Smooth muscle cell (in vitro differentiated cells): ENCODE measurements around the gene NKAIN2. TPM values are rescaled to one million over a fixed set of nuclear protein-coding genes. Genes with fewer than 3 reads are reported as not detected.

Experiments
- DNase-seq: peaks from one replicate; lab custom pipeline; 2025; ENCODE audit not compliant: unreplicated experiment; lab: John Stamatoyannopoulos, UW
- H2AFZ ChIP-seq: fragments of 200-600 bp; sonication (generic); 2 replicates; pipeline ENCODE4 v1.6.0; 2016; ENCODE audit warnings: antibody characterized with exemption, low read depth, mild to moderate bottlenecking
- H3F3A ChIP-seq: fragments of 200-600 bp; sonication (generic); 2 replicates; pipeline ENCODE4 v1.6.0; 2017; ENCODE audit warnings: antibody characterized with exemption, low read depth
- H3K27ac ChIP-seq: fragments of 200-600 bp; sonication (generic); 2 replicates; pipeline ENCODE4 v1.5.1; 2016; ENCODE audit warnings: low read depth, mild to moderate bottlenecking
- H3K27me3 ChIP-seq: fragments of 200-600 bp; sonication (generic); 2 replicates; pipeline ENCODE4 v1.6.1; 2016; ENCODE audit warnings: low read depth, mild to moderate bottlenecking
- H3K36me3 ChIP-seq: fragments of 200-600 bp; sonication (generic); 2 replicates; pipeline ENCODE4 v1.5.1; 2016; ENCODE audit warnings: low read depth
- H3K4me1 ChIP-seq: fragments of 200-600 bp; sonication (generic); 2 replicates; pipeline ENCODE4 v1.5.1; 2016; ENCODE audit warnings: low read depth
- H3K4me2 ChIP-seq: fragments of 200-600 bp; sonication (generic); 2 replicates; pipeline ENCODE4 v1.6.0; 2016; ENCODE audit warnings: mild to moderate bottlenecking
- H3K4me3 ChIP-seq: fragments of 200-600 bp; sonication (generic); 2 replicates; pipeline ENCODE4 v1.5.1; 2016; ENCODE audit warnings: mild to moderate bottlenecking
- H3K79me2 ChIP-seq: fragments of 200-600 bp; sonication (generic); 2 replicates; pipeline ENCODE4 v1.6.0; 2016; ENCODE audit warnings: low read depth, mild to moderate bottlenecking
- H3K9ac ChIP-seq: fragments of 200-600 bp; sonication (generic); 2 replicates; pipeline ENCODE4 v1.6.0; 2016; ENCODE audit warnings: low read depth
- H3K9me3 ChIP-seq: fragments of 200-600 bp; sonication (generic); replicated peaks from 2 replicates; pipeline ENCODE4 v1.5.1; 2016; ENCODE audit warnings: low read depth
- H4K20me1 ChIP-seq: fragments of 200-600 bp; sonication (generic); 2 replicates; pipeline ENCODE4 v1.6.0; 2016; ENCODE audit warnings: low read depth
- CTCF ChIP-seq: fragments of 200-600 bp; sonication (generic); IDR thresholded peaks from 2 replicates; pipeline ENCODE4 v1.5.1; 2017; ENCODE audit warnings: borderline replicate concordance, mild to moderate bottlenecking, antibody characterized with exemption; ENCODE audit not compliant: insufficient read depth, poor library complexity, severe bottlenecking
- WGBS: methylation state at CpG from one replicate; pipeline ENCODE4 v1.1.7; 2016; ENCODE audit warnings: low lambda C conversion rate; 5-methylcytosine and 5-hydroxymethylcytosine counted together
- polyA plus RNA-seq: library from polyadenylated mRNA; unstranded; fragments of >200 nt; fragmentation: Nextera tagmentation; extraction: Ambion mirVana; gene quantifications from 2 replicates; pipeline ENCODE4 v1.2.1, GENCODE V29; 2016
- total RNA-seq: library from RNA; depleted of rRNA; stranded (reverse); fragments of >200 nt; gene quantifications from 2 replicates; pipeline ENCODE4 v1.2.3, GENCODE V29; 2014

Gene NKAIN2
- total and polyA plus RNA-seq, 2 experiments from 2014 or later: 0.09 TPM; not detected in 1

DNA sequence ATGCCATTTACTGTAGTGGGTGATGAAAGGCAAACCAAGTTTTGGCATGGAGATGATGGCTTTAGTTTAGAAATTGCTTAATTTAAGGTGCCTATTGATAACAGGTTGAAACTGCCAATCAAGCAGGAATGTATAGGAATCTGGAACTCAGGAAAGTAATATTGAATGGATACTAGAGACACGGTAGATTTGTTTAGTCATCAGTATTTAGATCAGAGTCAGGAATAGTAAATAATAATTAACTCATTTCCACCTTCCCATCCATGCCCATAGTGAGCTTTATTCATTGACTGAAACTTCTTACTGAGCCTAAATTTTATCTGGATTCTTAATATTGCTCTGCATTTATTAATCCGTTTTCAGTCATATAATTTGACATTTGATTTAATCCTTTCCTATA, 500.3 kb downstream of the NKAIN2 start:
- H3K4me1 ChIP-seq: no peaks in the 10 kb centered on the region
- H3K27me3 ChIP-seq: no peaks in the 10 kb centered on the region
- no peaks in the 10 kb centered on the region for H3K79me2 ChIP-seq
- no peaks in the 10 kb centered on the region for H3K36me3 ChIP-seq
- H3K9me3 ChIP-seq: no peaks in the 10 kb centered on the region
- no peak overlapping the region for H3K9ac ChIP-seq
- no peak overlapping the region for H2AFZ ChIP-seq
- WGBS: 87% methylated on average over 2 of the region's 2 CpGs
- no peak overlapping the region for H3K4me2 ChIP-seq
- DNase-seq: no peak
- no peak overlapping the region for H3K27ac ChIP-seq
- no peak overlapping the region for H3K4me3 ChIP-seq
- H3F3A ChIP-seq: no peaks in the 10 kb centered on the region
- no peak for TF ChIP-seq CTCF
- no peaks in the 10 kb centered on the region for H4K20me1 ChIP-seq

- Histone ChIP-seq H3K4me3 (no peak overlapping the region), H2AFZ (no peak overlapping the region), H3F3A (no peaks in the 10 kb centered on the region), H3K9me3 (no peaks in the 10 kb centered on the region), H3K4me1 (no peaks in the 10 kb centered on the region), H3K36me3 (no peaks in the 10 kb centered on the region), H4K20me1 (no peaks in the 10 kb centered on the region), H3K27me3 (no peaks in the 10 kb centered on the region), H3K27ac (no peak overlapping the region), H3K79me2 (no peaks in the 10 kb centered on the region), H3K4me2 (no peak overlapping the region), H3K9ac (no peak overlapping the region)
- no peak for TF ChIP-seq CTCF
- no peak for DNase-seq
- 87% methylated on average over 1 of the region's 1 CpG for WGBS
Measured at GRCh38 chr6:124310139-124310538, 506.5 kb downstream of the NKAIN2 start.

- H3K27me3 ChIP-seq: no peaks in the 10 kb centered on the region
- DNase-seq: no peak
- no peaks in the 10 kb centered on the region for H3K36me3 ChIP-seq
- no peaks in the 10 kb centered on the region for H3F3A ChIP-seq
- H3K4me1 ChIP-seq: no peaks in the 10 kb centered on the region
- H3K4me2 ChIP-seq: no peak overlapping the region
- no peaks in the 10 kb centered on the region for H3K9me3 ChIP-seq
- H4K20me1 ChIP-seq: no peaks in the 10 kb centered on the region
- H3K79me2 ChIP-seq: no peaks in the 10 kb centered on the region
- 94% methylated on average over 2 of the region's 2 CpGs for WGBS
- no peak for TF ChIP-seq CTCF
- H3K27ac ChIP-seq: no peak overlapping the region
- H3K9ac ChIP-seq: no peak overlapping the region
- H2AFZ ChIP-seq: no peak overlapping the region
- no peak overlapping the region for H3K4me3 ChIP-seq
Measured at GRCh38 chr6:124319410-124319809, 515.7 kb downstream of the NKAIN2 start.

- H3F3A ChIP-seq: no peaks in the 10 kb centered on the region
- H3K27me3 ChIP-seq: peaks cover 3% of the 10 kb centered on the region
- no peaks in the 10 kb centered on the region for H3K36me3 ChIP-seq
- TF ChIP-seq CTCF: no peak
- no peak overlapping the region for H3K9ac ChIP-seq
- H3K4me3 ChIP-seq: no peak overlapping the region
- no peaks in the 10 kb centered on the region for H4K20me1 ChIP-seq
- no peaks in the 10 kb centered on the region for H3K4me1 ChIP-seq
- H3K79me2 ChIP-seq: no peaks in the 10 kb centered on the region
- no peak overlapping the region for H2AFZ ChIP-seq
- no peak overlapping the region for H3K4me2 ChIP-seq
- DNase-seq: no peak
- no peaks in the 10 kb centered on the region for H3K9me3 ChIP-seq
- H3K27ac ChIP-seq: no peak overlapping the region
Measured at GRCh38 chr6:124324237-124324636, 520.6 kb downstream of the NKAIN2 start.
